Medulla oblongata (tissue), 1 donor: ENCODE measurements around the gene DBR1.
"Not testable (repeated sequence)": the region's sequence is repeated elsewhere in the genome, so short reads cannot be mapped to it uniquely, and the experiment has no call there.

ENCODE experiments used
- DNase-seq: peaks from one replicate; pipeline ENCODE4 v3.0.0-alpha.2; 2015; ENCODE audit errors: extremely low spot score

The DBR1 gene

DNA sequence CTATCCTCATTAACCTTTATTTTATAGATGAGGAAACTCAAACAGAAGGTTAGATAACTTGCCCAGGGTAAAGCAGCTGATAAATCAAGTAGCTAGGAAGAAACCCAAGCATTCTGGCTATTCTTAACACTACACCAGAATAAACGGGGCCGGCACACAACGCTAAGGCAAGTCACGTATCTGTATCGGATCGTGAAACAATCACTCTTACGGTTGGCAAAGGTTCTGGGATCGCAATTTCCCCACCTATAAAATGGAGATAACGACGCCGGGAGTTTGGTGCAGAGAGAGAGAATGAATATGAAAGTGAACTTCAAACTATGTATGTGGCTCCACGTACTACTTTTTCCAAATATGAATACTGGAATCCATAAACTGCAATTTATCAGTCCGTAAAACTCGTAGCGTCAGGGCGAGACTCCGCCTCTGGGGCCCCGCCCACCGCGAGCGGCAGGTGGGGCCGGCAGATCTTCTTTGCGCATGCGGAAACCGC lies 12.1 kb upstream of the DBR1 start:
- peak; percentile 94 for DNase-seq

DNA sequence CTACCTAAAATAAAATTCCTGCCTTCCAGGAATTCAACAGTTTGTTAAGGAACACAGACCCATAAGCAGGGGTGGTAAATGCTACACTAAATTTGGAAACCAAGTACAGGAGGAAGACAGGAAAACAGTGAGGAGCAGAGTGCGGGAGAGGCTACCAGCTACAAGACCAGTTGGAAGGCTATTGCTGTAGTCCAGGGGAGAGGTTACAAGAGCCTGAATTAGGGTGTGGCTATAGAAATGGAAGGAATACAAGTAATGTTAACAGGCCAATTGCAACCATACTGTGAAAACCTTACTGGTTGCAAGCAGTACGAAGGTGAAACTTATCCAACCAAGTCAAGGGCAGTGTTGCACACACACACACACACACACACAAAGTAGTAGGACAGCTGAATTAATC lies 11.5 kb upstream of the DBR1 start:
- DNase-seq, result no peak

DNA sequence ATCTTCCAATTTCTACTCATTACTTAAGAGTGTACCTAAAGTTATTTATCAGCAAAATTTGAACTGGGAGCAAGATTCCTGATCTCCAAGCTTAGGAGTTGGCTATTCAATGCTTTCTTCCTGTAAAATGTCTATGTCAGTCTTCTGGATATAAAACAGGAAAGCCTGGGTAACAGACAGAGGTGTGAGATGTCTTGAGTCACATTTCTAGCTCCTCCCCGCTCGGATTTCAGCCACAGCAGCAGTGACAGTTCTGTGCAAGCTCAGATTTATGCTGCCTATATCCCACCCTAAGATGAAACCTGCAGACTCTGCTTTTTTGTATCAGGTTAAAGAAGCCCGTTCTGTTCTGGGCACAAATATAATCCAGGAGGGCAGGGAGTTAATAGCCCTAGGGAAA lies 10.3 kb upstream of the DBR1 start:
- no peak for DNase-seq

DNA sequence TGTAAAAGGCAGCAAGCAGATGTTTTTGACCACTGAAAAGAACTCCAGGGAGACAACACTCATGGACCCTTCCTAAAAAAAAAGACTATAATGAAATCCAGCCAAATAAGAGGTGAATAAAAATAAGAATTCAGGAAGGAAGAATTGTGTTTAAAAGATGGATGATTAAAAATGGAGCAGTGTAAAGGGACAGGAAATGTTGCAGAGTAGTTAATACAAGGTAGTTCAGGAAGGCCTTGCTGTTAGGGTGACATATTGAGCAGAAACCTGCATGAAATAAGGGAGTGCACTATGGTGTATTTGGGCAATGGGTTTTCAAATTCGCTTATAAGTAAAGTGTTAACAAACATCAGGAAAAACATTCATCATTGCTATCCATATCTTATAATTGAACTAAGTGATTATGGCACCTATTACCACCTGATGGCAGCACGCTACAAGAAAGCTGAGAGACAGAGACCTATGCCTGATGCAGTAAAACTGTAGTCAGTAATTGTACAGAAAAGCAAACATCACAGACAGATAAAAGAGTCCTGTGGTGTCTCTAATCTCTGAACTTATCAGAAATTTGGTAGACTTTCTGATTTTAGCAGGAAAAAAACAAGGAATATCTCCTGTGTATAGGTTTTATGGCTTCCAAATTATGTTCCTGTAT lies 5.8 kb upstream of the DBR1 start:
- DNase-seq, result peak; percentile 46

DNA sequence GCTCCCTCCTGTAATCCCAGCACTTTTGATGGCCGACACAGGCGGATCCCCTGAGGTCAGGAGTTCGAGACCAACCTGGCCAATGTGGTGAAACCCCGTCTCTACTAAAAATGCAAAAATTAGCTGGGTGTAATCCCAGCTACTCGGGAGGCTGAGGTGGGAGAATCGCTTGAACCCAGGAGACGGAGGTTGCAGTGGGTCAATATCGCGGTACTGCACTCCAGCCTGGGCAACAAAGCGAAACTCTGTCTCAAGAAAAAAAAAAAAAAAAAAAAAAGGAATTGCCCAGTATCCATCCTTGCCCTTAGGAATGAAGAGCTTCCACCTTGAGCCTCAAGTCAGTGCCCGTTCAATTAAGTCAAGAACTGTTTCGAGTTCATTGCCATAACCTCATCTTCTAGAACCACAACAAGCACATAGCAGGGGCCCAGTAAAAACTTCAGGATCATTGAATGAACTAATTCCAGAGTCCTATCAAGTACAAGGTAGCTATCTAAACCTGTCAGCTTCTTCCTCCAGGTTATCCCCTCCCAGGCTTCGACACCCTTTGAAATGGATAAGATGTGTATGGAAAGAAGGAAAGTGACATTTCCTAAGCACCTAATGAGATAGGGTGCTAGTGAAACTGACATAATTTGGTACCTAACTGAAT lies 826 bp downstream of the DBR1 start:
- DNase-seq, result no peak

DNA sequence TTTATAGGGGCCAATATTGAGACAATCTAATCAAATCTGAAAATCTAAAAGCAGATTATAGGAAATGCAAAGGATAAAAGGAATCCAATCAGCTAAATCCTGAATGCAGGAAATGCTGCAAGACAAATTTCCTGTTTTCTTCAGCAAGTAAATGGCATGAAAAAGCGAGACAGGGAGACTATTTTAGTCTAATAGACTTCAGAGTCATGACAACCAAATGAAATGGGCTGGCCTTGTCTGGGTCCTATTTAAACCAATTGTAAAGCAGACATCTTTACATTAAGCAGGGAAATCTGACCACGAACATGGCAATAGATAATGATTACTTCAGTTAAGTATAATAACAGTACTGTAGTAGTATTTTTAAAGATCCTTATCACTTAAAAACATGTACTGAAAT lies 2.1 kb downstream of the DBR1 start:
- no peak for DNase-seq

DNA sequence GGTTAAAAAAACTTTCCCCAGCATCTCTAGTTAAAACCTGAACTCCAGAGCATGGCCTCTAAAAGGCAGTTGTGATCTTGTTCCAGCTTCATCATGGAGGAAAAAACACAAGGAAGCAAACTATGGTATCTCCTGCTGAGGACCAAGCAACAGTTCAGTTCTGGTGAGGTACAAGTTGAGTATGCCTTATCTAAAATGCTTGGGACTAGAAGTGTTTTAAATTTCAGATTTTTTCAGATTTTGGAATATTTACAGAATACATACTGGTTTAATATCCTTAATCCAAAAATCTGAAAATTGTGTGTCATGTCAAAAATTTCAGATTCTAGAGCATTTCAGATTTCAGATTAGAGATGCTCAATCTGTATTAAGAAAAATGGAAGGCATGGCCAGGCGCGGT lies 9.7 kb downstream of the DBR1 start:
- DNase-seq, result no peak

DNA sequence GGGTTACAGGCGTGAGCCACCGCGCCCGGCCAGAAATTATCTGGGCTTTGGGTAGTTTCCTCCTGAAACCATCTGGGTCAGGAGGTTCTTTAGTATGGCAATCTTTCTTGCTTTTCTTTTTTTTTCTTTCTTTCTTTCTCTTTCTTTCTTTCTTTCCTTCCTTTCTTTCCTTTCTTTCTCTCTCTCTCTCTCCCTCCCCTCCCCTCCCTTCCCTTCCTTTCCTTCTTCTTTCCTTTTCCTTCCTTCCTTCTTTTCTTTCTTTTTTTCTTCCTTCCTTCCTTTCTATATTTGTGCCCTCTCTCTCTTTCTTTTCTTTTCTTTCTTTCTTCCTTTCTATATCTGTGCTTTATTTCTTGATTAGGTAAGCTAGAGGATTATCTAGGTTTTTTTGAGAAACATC lies 17.0 kb downstream of the DBR1 start:
- DNase-seq, result no peak

DNA sequence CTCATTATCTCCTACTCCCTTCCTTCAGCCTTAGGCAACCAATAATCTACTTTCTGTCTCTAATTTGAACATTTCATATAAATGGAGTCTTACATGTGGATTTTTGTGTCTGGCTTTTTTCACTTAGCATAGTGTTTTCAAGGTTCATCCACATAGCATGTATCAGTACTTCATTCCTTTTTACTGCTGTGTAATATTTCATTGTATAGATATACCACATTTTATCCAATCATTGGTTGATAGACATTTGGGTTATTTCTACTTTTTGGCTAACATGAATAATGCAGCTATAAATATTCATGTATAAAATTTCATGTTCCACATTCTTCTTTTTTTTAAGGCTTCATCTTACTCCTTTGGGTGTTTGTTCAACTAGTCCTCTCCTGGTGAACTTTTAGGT lies 20.2 kb downstream of the DBR1 start:
- no peak for DNase-seq

DNA sequence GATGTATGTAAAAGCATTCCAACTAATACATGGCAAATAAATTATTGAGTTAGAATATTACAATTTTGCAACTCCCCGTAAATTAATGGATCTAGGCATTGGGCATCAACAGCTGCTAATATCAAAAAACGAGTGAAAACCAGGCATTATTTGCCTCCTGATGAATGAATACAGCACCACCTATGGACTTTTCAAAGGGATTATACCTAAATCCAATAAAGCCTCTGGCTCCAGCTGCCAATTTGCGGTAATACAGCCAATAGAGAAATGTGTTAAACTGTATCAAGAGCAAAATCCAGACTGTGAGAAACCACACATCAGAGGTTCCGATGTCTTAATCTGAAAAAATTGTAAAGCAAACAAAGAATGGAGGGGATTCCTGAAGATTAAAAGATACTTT lies 26.2 kb downstream of the DBR1 start:
- DNase-seq, result no peak

DNA sequence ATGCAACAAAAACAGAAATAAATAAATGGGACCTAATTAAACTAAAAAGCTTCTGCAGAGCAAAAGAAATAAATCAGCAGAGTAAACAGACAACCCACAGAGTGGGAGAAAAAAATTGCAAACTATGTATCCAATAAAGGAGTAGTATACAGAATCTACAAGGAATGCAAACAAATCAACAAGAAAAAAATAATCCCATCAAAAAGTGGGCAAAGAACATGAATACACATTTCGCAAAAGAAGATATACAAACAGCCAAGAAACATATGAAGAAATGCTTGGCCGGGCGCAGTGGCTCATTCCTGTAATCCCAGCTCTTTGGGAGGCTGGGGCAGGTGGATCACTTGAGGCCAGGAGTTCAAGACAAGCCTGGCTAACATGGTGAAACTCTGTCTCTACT lies 32.5 kb downstream of the DBR1 start:
- DNase-seq, result not testable (repeated sequence)

DNA sequence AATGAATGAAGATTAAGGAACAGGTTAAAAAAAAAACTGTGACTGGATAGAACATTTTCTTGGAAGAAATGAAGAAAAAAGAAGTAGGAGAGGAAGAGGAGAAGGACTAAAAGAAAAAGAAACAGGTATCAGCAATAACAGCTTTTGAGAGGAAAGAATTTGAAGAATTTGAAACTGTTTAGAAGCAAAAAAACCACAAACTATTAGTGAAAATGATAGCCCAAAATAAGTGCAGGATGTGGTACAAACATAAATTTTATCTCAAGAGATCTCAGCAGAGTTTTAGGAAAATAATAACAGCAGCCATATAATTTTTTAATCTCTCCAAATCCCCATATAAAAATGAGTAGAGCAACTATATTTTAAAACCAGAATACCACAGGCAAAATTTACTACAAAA lies 33.8 kb downstream of the DBR1 start:
- DNase-seq, result no peak

DNA sequence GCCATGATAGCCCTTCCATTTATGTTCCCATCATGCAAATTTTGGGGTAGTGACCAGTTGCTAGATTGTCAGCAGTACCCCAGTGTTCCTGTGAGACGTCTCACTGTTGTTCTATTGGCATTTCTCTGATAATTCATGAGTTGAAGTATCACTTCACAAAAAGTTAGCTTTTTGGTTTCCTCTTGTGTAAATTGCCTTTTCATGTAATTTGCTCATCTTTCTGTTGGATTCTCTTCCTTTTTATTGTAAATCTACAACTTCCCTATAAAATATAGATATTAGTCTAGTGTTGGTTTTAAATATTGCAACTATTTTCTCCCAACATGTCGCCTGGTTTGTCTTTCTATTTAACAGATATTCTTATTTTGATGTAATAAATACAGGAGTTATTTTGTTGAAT lies 35.0 kb downstream of the DBR1 start:
- no peak for DNase-seq

DNA sequence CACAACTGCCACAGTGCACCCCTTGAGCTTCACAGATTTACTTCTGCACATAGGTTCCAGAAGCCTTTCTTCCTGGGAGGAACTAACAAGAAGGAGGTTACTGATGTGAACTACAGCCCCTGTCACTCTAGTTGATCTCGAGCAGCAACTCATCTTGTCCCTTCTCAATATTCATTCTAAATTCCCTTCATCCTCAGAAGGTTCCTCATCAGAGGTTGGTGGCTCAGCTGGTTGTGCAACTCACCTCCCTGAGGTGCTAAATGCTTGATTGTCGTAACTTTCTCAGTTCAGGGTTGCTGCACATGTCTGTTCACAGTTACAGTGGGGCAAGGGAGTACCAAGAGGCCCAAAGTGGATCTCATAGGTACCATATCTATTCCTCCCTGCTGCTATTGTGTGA lies 36.9 kb downstream of the DBR1 start:
- DNase-seq, result no peak

DNA sequence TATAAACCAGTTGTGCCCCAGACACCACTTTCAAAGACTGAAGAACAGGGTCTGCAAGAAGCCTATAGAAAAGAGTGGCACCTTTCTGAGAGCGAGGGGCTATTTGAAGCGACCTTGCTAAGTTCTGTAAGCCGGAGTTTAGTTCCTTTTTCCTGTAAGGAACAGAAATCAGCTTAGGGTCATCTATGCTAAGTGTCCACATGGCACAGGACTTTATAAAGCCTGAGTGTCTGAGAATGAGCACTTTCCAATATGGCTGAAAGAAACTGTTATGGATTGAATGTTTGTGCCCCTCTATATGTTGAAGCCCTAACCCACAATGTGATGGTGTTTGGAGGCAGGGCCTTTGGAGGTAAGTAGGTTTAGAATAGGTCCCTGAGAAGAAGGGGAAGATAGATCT lies 38.5 kb downstream of the DBR1 start:
- peak; percentile 51 for DNase-seq

DNA sequence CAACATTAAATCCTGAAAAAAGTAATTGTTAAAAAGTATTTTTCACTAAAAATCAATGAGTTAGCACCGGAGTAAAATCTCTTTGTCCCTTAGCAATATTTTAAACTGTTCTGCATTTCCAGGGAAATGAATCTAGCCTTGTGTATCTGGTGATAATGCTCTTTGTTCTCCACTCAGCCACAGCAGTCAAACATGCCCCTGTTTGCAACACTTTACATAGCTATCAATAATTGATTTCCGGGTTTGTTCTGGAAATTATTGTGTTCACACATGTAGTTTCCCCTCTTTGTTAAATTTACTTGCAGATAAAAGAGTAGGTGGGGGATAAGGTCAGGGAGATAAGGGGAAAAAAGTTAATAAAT lies 38.9 kb downstream of the DBR1 start:
- peak; percentile 33 for DNase-seq

DNA sequence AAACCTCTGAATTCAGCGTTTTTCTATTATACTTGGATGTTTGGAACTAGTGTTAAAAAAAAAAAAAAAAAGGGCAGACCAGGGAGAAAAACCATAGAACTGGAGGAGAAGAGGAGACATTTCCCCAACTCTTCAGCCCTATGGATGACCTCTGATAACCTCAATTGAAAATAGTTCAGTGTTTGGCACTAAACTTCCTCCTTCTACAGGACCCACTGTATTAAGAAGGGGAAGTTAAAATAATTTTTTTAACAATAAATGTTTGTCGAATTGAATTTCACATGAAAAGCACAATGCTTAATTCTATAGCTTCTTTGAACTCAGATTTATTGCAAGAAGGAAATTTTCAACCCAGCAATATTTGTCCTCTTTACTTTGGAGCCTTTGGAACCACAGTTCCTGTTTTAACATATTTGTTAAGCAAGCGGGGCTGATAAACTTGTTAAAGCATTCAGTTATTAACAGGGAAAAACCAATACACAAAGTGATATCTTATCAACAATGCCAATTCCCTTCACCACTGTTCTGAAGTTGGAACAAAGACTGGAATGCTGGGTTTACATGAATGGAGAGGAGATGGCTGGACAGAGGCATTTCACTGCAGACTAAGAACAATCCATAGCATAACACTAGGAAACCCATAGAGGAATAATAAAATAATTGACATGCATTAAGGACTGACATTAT lies 39.4 kb downstream of the DBR1 start:
- DNase-seq, result peak; percentile 32

DNA sequence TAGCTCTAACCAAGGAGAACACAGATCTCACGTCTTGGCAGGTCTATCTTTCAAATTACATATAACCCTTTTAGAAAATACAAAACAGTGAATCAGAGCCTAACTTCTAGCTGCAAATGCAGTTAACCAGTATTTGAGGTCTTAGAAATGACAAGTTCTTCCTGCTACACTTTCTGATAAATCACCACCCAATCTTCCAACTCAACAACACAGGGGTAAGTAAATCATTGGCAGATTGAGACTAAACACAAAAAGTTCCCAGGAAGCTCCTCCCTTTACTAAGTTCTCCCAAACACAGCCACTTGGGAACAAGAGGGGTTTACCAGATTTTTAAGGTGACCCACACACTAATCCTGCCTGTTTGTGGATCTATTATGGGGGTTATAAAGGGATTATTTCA lies 42.5 kb downstream of the DBR1 start, which contains the start of gene A4GNT:
A4GNT (minus strand) TSS at position 152 of the 400 bp plus-strand sequence. CDS start 1,134 bp downstream, outside the sequence.
- DNase-seq, result no peak

DNA sequence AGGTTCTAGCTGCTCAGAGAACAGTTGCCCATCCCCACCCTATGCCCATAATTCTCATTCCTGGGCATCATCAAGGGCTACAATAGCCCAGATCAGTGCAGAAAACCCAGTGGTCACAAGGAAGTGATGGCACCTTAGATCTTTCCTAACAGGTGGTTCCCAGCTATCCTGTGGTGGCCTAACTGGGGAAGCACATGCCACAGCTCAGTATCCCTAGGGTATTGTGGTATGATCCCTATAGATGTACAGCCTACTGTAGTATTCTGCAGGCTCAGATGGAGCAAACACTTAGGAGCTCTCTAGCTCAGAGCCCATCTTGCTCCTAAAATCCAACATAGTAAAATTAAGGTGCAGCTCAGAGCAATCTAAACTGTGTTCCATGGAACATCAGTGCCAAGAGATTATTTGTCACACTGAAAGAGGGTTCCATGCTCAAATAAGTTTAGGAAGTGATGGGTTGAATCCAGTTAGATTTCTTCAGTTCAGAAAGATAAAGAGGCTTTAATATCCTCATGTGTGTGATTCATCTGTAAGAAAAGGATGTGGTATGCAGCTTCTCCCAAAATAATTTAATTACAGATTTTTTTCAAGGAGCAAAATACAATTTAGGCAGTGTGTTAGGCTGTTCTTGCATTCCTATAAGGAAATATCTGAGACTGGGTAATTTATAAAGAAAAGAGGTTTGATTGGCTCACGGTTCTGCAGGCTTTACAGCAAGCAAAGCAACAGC lies 46.9 kb downstream of the DBR1 start:
- no peak for DNase-seq

DNA sequence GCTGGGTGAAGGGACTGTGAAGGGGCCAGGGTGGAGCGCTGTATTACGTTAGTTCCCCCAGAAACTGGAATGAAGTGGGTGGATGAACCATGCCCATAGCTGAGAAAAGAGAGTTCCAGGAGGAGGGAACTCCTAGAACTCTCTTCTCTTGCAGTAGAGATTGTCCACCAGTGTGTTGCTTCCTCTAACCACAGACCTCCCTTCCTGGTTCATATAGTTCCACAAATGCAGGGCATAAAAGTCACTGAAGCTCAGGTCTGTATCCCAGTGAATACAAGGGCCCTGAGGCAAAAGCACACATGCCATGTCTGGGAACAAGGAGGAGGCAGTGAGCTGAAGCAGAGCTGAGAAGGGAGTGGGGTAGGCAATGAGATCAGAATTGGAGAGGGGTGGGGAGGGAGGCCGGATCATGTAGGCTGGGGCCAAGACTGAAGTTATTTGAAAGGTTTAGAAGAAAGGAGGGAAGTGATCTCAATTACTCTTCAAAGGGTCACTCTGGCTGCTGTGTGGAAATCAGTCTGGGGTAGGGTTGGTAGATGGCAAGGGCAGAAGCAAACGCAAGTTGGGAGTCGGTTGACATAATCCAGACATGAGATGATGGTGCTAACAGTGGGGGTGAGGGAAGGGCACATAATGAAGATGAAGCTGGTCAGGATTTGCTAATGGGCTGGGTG lies 49.0 kb downstream of the DBR1 start:
- peak; percentile 41 for DNase-seq

DNA sequence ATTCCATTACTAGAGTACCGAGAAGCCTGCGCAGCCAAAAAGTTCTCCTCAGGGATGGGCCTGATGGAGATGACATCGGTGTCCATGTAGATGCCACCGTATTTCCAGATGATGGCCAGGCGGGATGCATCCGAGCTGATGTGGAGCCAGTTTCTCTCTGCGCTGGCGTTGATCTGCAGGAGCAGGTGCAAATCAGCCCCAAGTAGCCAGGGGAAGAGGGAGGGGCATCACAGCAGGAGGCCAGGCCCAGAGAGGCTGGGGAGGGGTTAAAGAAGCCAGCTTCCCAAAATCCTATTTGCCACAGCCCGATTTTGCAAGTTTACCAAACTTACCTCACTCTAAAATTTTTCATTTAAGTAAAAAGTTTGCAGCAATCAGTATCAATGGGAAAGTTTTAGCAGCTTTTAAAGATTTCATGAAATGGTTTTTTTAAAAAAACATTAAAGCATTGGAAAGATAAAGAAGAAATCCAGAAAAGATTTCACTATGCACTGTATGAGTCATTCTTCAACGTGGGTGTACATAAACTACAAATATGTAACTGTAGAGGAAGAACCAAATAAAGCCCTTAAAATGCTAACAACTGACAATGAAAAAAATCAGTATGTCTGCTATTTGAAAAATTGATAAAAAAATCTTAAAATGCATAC lies 49.9 kb downstream of the DBR1 start:
- DNase-seq, result no peak
